NCI-H226 (cell line): Measurements from ENCODE around the gene ADGRG6.

ENCODE experiments used
- DNase-seq: peaks from one replicate; pipeline ENCODE4 v3.0.0-alpha.2; 2015

The ADGRG6 gene

DNA sequence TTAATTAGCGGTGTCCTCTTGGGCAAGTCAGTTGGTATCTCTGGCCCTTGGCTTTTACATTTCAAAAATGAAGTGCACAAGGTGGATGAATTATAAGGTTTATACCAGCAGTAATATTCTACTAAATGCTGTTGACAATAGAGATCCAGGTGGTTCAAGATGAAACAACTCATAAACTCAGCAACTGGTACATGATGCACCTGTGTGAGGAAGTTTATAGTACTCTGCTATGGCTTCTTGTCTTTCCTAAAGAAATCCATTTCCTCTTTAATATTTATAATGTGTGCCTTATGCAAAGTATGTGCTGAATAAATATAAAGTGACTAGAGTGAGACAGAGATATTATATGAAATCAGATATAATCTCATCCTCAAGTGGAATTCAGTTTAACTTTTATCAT, 48.5 kb downstream of the ADGRG6 start:
- no peak for DNase-seq

- DNase-seq = no peak
Measured at GRCh38 chr6:142353690-142354089, 51.9 kb downstream of the ADGRG6 start.

GRCh38 chr6:142354650-142355049, 52.8 kb downstream of the ADGRG6 start:
- DNase-seq = no peak

DNA sequence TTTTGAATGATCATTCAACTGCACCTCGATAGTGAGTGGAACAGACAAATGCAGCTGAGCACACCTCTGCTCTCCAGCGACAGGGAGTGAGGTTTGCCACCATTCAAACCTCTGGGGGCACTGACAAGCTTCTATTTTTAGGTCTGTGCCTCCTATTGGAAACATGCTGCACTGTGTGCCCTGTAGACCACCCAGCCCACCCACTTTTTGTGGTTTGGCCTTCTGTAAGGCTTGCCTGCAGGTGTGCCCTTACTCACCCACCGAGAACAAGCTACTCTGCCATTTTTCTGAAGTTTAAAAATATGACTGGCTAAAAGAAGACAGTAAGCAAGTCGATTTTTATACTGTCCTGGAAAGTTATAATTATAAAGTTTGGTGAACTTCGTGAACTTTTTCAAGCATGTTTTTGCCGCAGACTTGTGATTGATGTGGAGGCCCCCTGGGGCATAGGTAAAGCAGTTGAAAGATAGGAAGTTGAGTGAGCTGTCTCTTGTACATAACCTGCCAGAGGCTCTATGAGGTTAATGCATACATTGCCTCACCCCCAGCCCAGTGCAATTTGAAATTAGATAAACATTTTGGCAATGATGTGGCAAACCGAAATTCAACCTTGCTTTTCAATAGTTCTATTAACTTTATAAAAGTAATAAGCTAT, 53.8 kb downstream of the ADGRG6 start:
- DNase-seq = peak; percentile 58

- DNase-seq = peak; percentile 93
Measured at GRCh38 chr6:142356201-142356883, 54.5 kb downstream of the ADGRG6 start.

DNA sequence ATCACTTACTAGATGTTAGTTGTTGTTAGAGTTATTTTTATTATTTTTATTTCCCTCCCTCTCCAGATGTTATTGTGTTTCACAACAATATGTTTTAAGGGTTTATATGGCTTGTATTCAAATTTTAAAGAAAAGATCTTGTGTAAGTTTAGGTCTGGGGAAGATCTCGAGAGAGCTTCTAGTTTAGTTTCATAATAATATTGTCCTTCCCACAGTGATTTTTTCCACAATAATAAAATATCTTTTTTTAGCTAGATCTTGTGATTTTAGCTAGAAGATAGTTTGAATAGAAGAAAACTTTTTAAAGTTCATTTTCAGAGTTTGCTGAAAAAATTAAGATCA, 55.0 kb downstream of the ADGRG6 start:
- DNase-seq = no peak

DNA sequence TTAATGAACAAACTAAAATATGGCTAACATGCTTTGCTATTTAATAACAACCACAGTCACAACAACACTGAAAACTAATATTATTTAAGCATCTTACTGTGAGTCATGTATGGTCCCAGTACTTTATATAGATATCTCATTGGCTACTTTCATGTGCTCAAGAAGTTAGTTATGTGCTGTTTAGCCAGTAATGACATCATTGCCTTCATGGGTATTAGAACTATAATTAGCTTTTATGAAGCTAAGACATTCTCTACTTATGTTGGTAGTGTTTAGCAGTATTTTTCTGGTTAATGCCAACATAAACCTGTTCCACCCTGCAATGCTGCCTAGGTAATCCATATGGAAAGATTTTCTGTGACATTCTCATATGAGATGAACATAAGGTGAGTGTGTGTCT, 56.1 kb downstream of the ADGRG6 start:
- DNase-seq = no peak

DNA sequence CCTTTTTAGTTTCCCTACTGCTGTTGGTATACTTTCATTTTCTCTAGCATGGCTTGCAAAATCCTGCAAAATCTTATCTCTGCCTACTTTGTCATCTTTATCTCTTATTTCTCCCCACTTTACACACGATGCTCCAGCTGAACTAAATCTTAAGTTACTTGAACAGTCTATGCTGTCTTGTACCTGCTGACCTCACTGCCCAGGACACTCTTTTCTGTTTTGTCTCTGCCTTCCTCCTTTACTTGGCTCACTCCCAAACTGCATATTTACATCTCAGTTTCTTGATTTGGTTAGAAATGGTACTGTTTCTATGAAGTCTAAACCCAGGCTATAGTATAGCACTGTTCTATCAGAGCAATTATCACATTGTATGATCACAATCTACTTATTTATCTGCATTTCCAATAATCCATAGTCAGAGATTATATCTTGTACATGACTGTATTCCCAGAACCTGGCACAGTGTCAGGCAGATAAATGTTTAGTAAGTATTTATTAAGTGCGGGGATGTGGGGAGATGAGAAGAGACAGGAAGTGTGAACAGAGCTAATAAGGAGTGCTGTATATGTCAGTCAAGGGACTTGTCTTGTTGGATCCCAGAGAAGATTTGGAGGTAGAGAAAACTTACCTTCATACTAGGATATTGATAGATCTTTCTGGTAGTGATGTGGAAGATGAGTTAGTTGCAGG, 57.6 kb downstream of the ADGRG6 start:
- DNase-seq = peak; percentile 73

DNA sequence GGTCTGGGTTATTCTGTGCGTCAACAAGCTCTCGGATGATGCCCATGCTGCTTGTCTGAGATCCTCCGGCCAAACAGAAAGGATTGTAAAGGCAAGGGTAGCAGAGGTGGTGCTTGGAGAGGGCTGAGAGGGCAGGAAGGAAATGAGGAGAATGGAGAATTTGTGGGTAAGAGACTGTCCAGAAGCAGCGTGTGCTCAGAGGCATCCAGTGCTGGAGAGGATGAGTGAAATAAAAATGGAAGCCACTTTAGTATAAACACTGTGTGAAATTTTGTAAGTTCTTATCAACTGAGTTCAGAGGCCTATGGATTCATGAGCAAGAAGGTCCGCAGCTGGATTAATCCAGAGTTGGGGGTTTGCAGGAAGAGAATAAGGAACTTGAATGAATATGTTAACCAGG, 59.5 kb downstream of the ADGRG6 start:
- DNase-seq = no peak

GRCh38 chr6:142361779-142362750, 60.3 kb downstream of the ADGRG6 start:
- DNase-seq = peak; percentile 89

GRCh38 chr6:142367061-142367460, 65.3 kb downstream of the ADGRG6 start:
- DNase-seq = no peak

DNA sequence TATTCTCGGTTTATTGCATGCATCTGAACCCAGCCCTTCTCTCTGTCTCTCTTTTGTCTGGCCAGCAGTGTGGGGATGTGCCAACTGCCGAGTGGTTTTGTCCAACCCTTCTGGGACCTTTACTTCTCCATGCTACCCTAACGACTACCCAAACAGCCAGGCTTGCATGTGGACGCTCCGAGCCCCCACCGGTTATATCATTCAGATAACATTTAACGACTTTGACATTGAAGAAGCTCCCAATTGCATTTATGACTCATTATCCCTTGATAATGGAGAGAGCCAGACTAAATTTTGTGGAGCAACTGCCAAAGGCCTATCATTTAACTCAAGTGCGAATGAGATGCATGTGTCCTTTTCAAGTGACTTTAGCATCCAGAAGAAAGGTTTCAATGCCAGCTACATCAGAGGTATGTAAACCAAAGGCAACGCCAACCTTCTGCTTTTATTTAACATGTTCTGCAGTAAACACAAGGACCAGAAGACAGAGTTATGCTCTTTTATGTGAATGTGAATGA, 65.8 kb downstream of the ADGRG6 start:
- DNase-seq = no peak

- DNase-seq = no peak
Measured at GRCh38 chr6:142369266-142369665, 67.5 kb downstream of the ADGRG6 start.

DNA sequence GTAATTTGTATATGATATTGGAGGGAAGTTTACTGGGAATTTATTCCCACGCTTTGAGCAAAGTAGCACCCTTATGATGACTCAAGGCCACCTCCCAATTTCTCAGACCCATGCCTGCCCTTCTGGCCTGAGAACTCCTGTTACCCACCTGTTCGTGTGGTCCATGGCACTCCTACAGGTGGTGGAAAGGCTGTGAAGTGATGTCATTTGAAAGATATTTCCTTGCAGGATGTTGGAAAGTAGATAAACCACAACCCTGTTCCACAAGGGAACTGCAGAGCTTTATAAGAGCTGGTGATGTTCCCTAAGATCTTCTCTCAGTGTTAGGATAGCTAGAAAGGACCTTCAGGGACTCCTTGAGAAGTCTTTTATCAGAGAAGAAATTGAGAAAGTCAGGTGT, 70.5 kb downstream of the ADGRG6 start:
- peak; percentile 98 for DNase-seq

- DNase-seq = no peak
Measured at GRCh38 chr6:142373268-142374090, 71.7 kb downstream of the ADGRG6 start.

DNA sequence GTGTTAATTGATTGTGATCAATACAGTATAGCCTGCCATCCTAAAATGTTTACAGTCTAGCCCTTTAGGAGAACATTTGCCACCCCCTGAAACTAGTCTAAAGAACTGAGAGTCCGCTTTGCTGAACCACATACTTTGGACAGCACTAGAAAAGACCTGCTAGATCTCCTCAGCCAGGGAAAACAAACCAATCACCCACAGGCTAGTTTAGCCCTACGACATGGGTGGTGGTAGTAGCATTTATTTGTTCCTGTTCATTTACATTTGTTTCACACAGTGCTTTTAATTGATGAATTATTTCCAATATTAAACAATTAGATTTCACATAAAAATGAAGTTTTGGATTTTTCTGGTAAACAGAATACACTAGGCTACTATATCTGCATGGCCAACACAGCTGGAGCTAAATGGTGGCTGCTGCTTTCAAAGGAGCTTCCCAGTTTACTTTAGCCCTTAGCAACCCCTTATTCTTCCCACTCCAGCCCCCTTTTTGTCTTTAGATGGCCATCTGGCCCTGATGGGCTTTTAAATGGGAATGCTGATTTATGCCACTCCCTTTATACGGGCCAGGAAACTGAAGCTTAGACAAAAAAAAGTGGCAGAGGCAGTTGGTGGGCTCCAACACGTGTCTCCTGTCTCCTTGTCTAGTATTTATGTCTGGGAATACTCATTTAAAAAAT, 72.4 kb downstream of the ADGRG6 start:
- DNase-seq = no peak

DNA sequence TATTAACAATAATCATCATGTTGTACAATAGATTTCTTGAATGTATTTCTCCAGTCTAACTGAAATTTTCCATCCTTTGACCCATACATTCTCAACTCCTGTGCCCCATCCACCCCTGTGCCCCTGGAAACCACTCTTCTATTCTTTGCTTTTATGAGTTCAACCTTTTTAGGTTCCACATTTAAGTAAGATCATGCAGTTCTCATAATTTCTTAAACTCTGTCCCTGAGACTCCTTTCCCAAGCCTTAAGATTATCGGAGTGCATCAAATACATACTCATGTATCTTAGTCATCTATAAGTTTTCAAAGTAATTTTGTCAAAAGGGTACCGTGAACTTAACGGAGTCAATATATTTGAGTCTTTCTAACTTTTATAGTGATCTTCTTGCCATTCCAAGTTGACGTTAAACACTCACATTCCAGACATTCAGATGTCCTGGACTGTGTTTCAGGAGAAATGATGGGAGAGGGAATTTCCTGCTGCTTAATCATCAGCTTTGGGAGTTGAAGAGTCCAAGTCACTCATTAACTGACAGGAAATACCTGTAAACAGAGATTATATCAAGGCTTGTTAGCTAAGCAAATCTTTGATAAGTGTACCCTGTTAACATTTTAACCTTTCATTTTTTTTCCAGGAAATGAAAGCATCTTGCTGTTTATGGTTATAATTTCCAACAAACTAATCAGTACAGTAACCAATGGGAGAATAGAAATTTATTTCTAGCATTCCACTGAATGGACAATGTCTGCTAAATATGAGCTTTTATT, 73.3 kb downstream of the ADGRG6 start:
- DNase-seq = peak; percentile 98

GRCh38 chr6:142376115-142376514, 74.3 kb downstream of the ADGRG6 start:
- no peak for DNase-seq

DNA sequence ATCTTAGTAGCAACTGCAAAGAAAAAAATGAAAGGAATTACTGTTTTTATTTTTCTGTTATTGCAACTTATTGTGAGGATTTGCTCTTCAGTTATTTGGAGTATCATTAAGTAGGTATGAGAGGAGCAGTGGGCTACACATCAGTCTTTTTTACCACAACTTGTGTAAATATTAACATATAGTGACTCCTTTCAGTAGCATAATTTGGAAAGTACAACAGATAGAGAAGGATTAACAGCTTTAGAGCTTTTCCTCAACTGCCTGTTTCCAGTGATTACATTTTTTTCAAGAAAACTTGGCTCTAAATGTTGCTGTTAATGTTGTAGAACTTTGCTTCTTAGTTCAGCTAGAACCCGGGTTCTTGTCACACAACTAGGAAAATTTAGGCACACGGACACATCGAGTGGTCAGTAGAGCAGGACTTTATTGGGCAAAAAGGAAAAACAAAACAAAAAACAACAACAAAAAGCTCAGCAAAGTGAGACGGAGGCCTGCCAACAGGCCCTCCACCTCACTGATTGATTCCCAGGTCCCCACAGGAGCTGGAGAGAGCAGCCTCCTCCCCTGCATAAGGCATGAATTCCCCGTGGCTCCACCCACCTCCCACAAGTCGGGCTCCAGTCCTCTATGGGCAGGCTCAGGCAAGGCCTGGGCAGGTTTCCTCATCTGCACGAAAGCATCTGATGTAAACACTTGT, 75.1 kb downstream of the ADGRG6 start:
- peak; percentile 93 for DNase-seq

DNA sequence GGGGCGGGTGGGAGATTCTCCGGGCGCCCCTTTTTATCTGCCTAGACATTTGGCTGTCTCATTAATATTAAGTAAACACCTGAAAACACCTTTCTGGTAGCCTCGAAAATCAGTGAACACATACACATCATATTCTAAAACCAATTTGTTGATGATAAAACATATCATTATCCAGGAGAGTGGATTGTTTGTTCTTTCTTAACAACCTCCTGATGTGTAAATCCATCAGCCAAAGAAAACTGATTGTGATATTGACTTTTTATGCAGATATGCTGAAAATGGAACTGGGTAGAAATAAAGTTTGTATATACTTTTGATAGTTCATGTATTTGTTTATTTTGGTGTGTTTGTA, 75.7 kb downstream of the ADGRG6 start:
- DNase-seq = no peak
